ENCODE measurements around the gene MUC5B.

The MUC5B gene

GRCh38 chr11:1285316-1285744 lies 62.5 kb downstream of the MUC5B start:
- DNase-seq (ENCODE audit: low read depth): no peak

GRCh38 chr11:1285876-1286275 lies 63.0 kb downstream of the MUC5B start:
- DNase-seq (ENCODE audit: low read depth): no peak

- no peak for DNase-seq (ENCODE audit: low read depth)
Observed at GRCh38 chr11:1287928-1288327, 65.1 kb downstream of the MUC5B start.

- no peak for DNase-seq (ENCODE audit: low read depth)
Observed at GRCh38 chr11:1288426-1289151, 65.7 kb downstream of the MUC5B start.

- DNase-seq (ENCODE audit: low read depth): no peak
Observed at GRCh38 chr11:1289211-1289935, 66.5 kb downstream of the MUC5B start.

GRCh38 chr11:1290052-1291040 lies 67.5 kb downstream of the MUC5B start:
- no peak for DNase-seq (ENCODE audit: low read depth)

- DNase-seq (ENCODE audit: low read depth): no peak
Observed at GRCh38 chr11:1291295-1292017, 68.6 kb downstream of the MUC5B start.

GRCh38 chr11:1292018-1292643 lies 69.3 kb downstream of the MUC5B start:
- DNase-seq (ENCODE audit: low read depth): no peak

- no peak for DNase-seq (ENCODE audit: low read depth)
Observed at GRCh38 chr11:1292644-1293618, 70.1 kb downstream of the MUC5B start.

GRCh38 chr11:1293619-1294015 lies 70.8 kb downstream of the MUC5B start:
- DNase-seq (ENCODE audit: low read depth): no peak

GRCh38 chr11:1295086-1295485 lies 72.2 kb downstream of the MUC5B start:
- no peak for DNase-seq (ENCODE audit: low read depth)

GRCh38 chr11:1295591-1295990 lies 72.7 kb downstream of the MUC5B start:
- DNase-seq (ENCODE audit: low read depth): no peak

- DNase-seq (ENCODE audit: low read depth): no peak
Observed at GRCh38 chr11:1296287-1296686, 73.4 kb downstream of the MUC5B start.

- no peak for DNase-seq (ENCODE audit: low read depth)
Observed at GRCh38 chr11:1297011-1297575, 74.2 kb downstream of the MUC5B start.

- DNase-seq (ENCODE audit: low read depth): no peak
Observed at GRCh38 chr11:1297576-1298473, 75.0 kb downstream of the MUC5B start.

GRCh38 chr11:1298695-1299492 lies 76.0 kb downstream of the MUC5B start:
- DNase-seq (ENCODE audit: low read depth): no peak

- no peak for DNase-seq (ENCODE audit: low read depth)
Observed at GRCh38 chr11:1299621-1300020, 76.8 kb downstream of the MUC5B start.

GRCh38 chr11:1300121-1300520 lies 77.3 kb downstream of the MUC5B start:
- DNase-seq (ENCODE audit: low read depth): no peak
